Smooth muscle cell of the pulmonary artery (primary cell): ENCODE results near the gene OTULINL. TPM values are rescaled to one million over a fixed set of nuclear protein-coding genes. Genes with fewer than 3 reads are reported as not detected.

Experiments
- total RNA-seq: library from RNA; depleted of rRNA; stranded (reverse); fragments of >200 nt; gene quantifications from 2 replicates; pipeline ENCODE4 v1.2.3, GENCODE V29; 2014

Gene OTULINL
- total RNA-seq, result 0.46 and 1.0 TPM in 2 replicates

GRCh38 chr5:14581106-14581890, at the start of gene OTULINL:
OTULINL (plus strand) TSS chr5:14581792; CDS start chr5:14581895, 103 bp downstream.

Other genes starting within 250 kb of the OTULINL start
- gene OTULIN, start 82.9 kb downstream of the OTULINL start, total RNA-seq, result 17.4 and 18.3 TPM in 2 replicates